HG03565 (cell line): ENCODE results near the gene IGSF9.

ENCODE experiments used
- ATAC-seq: cut with Tn5 transposase; IDR thresholded peaks from one replicate; pipeline ENCODE4 v1.9.1; 2021; ENCODE audit warnings: mild to moderate bottlenecking, moderate library complexity; ENCODE audit not compliant: unreplicated experiment

The IGSF9 gene

GRCh38 chr1:159974350-159974965 lies 29.0 kb upstream of the IGSF9 start:
- ATAC-seq, result no peak

DNA sequence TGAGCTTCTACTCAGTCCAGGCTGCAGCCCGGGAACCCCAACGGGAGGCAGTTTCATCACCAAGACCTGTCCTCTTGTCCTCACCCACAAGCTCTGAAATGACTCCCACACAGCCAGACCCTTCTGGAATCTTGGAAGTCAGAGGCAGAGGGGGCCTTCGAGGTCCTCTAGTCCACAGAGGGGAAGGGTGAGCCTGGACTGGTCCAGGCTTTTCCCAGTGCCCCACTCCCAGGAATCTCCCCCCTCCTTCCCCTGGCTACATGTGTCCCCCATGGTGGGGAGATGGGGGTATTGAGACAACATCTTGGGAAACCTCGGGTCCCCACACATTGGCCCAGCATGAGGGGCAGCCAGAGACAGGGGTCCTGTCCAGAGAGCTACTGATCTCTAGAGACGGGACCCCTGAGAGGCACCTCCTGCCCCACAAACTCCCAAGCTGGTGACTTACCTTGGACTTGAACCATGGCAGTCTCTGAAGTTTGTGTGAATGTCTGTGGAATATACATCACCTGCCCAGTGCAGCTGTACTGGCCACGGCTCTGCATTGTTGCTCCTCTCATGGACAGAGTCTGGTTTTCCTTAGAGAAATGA lies 28.0 kb upstream of the IGSF9 start:
- no peak for ATAC-seq

- no peak for ATAC-seq
These were observed 27.2 kb upstream of the IGSF9 start for GRCh38 chr1:159972443-159973205.

DNA sequence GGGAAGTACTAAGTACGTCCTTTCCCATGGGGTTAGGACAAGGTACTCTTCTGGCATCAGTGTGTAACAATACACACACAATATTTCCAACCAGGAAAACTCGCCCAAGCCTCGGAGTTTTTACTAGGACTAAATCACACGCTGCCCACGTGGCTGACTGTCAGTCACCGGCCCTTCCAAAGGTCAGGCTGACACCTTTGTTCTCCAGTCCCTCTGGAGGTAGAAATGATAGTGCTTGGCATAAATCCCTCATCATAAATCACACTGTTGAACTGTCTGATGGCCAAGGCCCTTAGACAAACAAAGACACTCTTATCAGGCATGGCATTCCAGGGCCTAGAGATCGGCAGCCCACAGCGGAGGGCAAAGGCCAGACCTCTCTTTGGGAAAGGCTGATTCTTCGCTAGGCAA lies 25.5 kb upstream of the IGSF9 start:
- no peak for ATAC-seq

- ATAC-seq, result no peak
These were observed 23.5 kb upstream of the IGSF9 start for GRCh38 chr1:159968901-159969300.

DNA sequence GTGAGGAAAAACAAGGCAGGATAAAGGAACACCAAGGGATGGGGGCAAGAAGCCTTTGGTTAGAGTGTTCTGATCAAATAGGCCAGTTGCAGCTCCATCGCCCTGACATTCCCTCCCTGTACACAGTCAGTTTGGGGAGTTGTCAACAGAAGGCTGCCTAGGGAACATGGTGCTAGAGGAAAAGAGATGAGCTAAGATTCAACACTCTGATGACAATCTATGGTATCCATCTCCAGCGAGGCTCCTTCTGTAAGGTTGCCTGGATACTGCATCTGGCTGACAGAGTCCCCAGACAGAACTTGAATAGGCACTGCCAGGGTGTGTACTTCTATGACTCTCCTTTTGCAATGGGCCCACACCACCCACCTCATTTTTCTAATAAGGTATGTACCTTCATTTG lies 19.9 kb upstream of the IGSF9 start:
- no peak for ATAC-seq

GRCh38 chr1:159964144-159964543 lies 18.7 kb upstream of the IGSF9 start:
- no peak for ATAC-seq

DNA sequence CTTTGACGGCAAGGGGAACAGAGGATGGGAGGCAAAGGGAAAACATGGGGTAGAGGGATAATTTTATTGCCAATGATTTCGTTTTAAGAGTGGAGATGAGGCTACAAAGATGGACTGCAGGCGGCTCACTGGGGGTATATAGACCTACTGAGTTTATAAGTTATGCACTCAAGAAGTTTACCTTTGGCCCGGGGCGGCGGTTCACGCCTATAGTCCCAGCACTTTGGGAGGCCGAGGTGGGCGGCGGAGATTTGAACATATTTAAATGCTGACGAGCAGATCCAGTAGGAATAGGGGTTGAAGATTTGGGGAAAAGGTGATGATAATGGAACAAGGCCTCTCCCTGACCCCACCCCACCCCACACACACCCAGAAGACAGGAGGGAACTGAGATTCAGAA lies 16.8 kb upstream of the IGSF9 start:
- no peak for ATAC-seq

DNA sequence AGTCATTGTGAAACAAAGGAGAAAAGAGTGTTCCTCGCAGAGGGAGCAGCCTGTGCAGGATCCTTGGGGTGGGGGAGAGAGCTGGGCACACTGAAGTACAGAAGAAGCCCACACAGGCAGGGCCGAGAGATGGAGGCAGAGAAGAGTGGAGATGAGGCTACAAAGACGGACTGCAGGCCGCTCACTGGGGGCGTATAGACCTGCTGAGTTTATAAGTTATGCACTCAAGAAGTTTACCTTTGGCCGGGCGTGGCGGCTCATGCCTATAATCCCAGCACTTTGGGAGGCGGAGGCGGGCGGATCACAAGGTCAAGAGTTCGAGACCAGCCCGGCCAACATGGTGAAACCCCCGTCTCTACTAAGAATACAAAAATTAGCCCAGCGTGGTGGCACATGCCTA lies 16.2 kb upstream of the IGSF9 start:
- no peak for ATAC-seq

GRCh38 chr1:159960721-159961381 lies 15.4 kb upstream of the IGSF9 start:
- no peak for ATAC-seq

DNA sequence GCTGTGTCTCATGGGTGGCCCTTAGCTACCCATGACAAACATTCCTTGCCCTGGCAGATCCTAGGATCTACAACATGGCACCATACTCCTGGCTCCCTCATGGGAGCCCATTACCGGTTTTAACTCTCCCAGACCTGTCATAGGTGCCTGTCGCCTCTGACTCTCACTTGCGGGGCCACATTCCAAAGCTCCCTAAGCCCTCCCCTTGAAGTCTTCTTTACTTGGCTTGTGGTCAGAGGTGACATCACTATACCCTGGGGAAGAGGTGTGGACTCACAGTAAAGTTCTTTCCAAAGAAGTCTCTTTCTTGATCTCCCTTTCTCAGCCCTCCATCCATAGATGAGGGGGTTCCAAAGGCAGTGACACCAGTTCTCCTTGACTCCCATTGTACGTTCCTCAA lies 14.0 kb upstream of the IGSF9 start:
- no peak for ATAC-seq

- peak; percentile 71 for ATAC-seq
These were observed 13.4 kb upstream of the IGSF9 start for GRCh38 chr1:159958719-159959380.

DNA sequence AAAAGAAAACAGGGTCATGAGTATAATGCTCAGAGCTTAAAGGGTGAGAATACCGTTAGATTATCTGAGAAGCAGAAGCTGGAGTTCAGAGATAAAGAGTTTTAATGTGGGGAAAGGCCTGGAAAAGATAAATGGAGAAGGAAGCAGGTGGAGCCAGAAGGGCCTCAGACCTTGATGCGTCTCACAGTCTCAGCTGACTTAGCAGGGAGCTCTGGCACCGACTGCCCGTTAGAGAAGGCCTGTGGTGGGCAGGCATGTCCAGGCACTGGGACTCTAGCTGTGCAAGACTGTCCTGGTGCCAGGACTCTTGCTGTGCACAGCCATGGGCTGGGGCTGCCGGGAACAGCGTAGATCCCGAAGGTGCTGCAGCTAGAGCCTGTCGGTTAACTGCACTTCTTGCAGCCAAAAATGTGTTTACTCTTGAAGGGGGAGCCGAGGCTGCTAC lies 12.4 kb upstream of the IGSF9 start:
- ATAC-seq, result no peak

- no peak for ATAC-seq
These were observed 10.0 kb upstream of the IGSF9 start for GRCh38 chr1:159955456-159955855.

DNA sequence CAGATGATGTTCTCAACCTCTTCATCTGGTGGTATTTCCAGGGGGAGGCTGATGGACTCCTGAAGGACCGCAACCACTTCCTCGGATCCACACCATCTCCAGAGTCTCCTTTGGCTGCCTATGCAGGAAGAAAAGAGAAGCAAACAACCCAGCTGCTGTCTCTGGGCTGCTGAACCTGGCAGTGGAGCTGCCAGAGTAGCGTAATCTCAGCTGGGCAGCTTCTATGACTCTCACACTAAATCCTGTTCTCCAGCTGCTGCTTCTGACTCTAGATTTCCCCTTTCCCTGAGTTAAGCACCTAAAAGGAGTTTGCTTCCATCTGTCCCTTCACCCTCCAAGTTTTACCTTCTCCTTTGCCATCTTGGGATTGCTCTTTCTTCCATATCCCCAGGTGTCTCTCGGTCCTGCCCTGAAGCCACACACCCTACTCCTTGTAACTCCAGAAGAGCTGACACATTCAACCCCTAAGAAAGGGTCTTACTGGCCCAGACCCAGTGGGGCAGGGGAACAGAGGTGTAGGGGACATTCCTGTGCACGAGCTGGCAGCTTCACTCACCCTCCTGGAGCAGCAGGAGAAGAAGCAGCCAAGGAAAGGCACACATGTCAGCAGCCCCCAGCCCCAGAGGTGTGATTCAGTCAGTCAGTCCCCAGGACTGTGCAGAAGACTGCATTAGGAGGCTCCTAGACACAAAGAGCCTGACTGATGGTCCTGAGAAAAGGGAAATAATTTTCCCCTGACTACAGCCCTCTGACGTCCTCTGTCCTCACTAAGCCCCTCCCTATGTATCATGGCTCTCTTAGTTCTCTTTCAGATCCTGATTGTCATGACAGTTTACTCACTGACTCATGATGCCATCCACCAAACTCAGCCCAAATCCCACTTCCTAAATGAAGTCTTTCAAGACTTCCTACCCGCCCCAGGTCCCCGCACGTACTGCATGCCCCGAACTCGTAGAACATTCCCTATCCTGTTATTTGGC lies 8.4 kb upstream of the IGSF9 start, which contains the start of gene SLAMF9:
SLAMF9 (minus strand) TSS at position 702 of the 980 bp plus-strand sequence; CDS start at position 602, 100 bp downstream.
- no peak for ATAC-seq

DNA sequence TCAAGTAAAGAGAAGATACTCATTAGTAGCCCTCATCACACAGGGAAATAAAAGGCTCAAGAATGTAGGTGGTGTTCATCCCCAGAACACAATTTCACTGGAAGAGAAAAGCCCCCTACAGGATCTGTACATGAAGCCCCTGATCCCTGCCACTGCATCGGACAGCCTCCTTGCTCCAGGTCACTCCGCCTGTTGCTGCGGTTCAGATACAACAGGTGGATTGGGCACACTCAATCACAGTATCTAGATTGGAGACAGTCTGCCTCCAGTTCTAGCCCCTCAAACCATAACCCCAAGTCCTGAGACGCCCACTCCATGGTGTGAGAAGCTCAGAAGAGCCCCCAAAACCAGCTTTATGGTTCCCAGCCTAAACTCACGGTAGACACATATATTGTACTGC lies 7.5 kb upstream of the IGSF9 start:
- no peak for ATAC-seq

DNA sequence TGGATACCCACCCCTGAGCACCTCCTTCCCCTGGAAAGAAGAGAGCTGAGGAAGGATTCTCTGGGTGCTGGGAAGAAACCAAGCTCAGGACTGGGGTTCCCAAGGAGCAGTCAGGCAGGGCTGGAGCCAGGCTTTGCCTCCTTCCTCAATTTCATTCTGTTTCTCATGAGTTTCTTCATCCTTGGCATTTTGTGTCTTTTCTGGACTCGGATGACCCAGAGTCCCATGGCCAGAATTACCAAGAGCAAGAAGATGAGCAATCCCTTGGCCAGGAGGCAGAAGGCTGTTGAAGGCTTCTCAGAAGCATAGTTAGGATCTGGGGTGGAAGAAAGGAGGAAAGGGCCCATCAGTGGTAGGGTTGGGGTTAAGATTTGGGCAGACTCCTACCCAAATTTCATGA lies 6.1 kb upstream of the IGSF9 start:
- ATAC-seq, result no peak

- no peak for ATAC-seq
These were observed 5.6 kb upstream of the IGSF9 start for GRCh38 chr1:159951016-159951415.

DNA sequence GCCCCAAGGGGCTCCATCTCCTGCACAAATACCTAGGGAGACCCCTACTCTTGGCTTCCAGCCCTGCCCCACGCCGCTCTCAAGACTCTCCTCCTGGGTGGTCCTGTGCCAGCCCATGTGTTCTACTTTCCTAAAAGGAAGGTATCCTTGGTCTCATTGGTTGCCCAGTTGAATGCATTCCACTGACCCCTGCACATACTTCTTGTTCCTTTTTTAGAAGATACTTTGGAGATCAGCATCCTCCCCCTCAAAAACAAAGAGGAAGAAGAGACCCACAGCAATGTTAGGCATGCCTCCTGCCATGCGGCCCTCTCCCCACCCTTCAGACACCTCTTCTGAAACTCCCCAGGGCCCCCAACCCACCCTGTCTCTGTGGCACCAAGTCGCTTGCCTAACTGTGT lies 4.6 kb upstream of the IGSF9 start:
- no peak for ATAC-seq

DNA sequence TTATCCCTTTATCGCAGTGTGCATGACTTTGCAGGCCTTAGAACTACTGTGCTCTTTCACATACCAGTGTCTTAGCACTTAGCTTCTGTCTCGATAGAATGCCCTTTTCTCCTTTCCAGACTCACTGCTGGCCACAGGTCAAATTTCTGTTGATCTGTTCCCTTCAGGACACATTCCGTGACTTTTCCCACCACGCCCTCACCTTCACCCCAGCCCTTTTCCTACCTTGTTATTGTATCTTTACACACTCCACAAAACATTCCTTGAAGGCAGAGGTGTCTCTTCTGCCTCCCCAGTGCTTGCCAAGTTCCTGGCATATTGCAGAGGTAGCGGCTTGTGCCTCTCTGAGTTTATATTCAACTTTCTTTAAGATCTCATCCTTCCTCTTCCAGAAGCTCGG lies 3.7 kb upstream of the IGSF9 start:
- ATAC-seq, result no peak
